Esophagus squamous epithelium (tissue), 5 donors: ENCODE measurements around the gene GEN1. TPM values are rescaled to one million over a fixed set of nuclear protein-coding genes. Genes with fewer than 3 reads are reported as not detected.

Experiments
- DNase-seq: peaks from one replicate; lab custom pipeline; 2025; lab: John Stamatoyannopoulos, UW
- H3K27ac ChIP-seq, 4 donors: fragments of 200-600 bp; sonication (generic); one replicate each; pipeline ENCODE4 v1.5.1; 2016 to 2019; ENCODE audit warnings: mild to moderate bottlenecking in 1 of 4
- H3K27me3 ChIP-seq, 4 donors: fragments of 200-600 bp; sonication (generic); 1 replicate in 3 of 4; 2 replicates in 1 of 4; pipeline versions ENCODE4 v1.5.1 to v1.6.0; 2017 to 2021; ENCODE audit warnings: antibody characterized with exemption in 1 of 4
- H3K36me3 ChIP-seq, 3 donors: fragments of 200-600 bp; sonication (generic); one replicate each; pipeline ENCODE4 v1.5.1; 2016 to 2019
- H3K4me1 ChIP-seq, 3 donors: fragments of 200-600 bp; sonication (generic); one replicate each; pipeline ENCODE4 v1.5.1; 2017 to 2019
- H3K4me3 ChIP-seq, 4 donors: fragments of 200-600 bp; sonication (generic); 1 replicate in 3 of 4; 2 replicates in 1 of 4; pipeline ENCODE4 v1.5.1; 2016 to 2019; ENCODE audit warnings: mild to moderate bottlenecking in 2 of 4, moderate library complexity in 1 of 4
- H3K9me3 ChIP-seq, 3 donors: fragments of 200-600 bp; sonication (generic); one replicate each; pipeline ENCODE4 v1.5.1; 2016 to 2019
- POLR2A ChIP-seq, 4 donors: fragments of 450-650 bp; IDR thresholded peaks; one replicate each; pipeline ENCODE4 v1.6.1; 2017; ENCODE audit warnings: antibody characterized with exemption in 4 of 4, mild to moderate bottlenecking in 4 of 4, moderate library complexity in 3 of 4
- WGBS, 2 donors: methylation state at CpG; one replicate each; pipeline ENCODE4 v1.1.5; 2018; 5-methylcytosine and 5-hydroxymethylcytosine counted together
- intact Hi-C: fragments of 100-400 bp; cut with DNase I; formaldehyde crosslinking; loops from one replicate; pipeline ENCODE4 v1.15.0; 2022
- total RNA-seq, 4 donors: library from RNA; depleted of rRNA; stranded (reverse); fragments of >200 nt; gene quantifications; one replicate each; pipeline ENCODE4 v1.1.0, GENCODE V29; 2016
- TF ChIP-seq, protein P1 (sequence below), 6 experiments: fragments of 450-650 bp in 4 of 6; fragments of 200-600 bp in 2 of 6; sonication (generic) in 2 of 6; IDR thresholded peaks; one replicate each; pipeline ENCODE4 v1.5.1; 2016 to 2019; ENCODE audit warnings: antibody characterized with exemption in 6 of 6, mild to moderate bottlenecking in 4 of 6, moderate library complexity in 4 of 6
- donor health status: DM: yes; HTN: yes; CAD: no.

The GEN1 gene
- total RNA-seq, 4 donors from 2014 or later = 10.2 to 23.4 (median 18.9) TPM

DNA sequence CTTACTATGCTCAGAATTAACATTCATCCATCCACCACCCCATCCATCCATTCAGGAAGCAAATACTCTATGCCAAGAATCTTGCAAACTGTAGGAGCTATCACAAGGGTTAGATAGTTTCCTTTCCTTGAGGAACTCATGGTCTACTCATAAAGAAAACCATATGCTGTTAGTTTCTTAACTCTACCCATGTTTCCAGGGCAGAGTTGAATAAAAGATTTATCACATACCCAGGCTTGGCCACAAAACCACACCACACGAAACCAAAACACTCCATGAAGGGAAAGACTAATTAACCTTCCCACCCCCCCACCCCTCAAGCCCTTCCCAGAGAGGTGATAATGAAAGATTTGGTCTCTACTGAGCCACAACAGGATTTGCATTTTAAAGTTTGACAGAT is 38.6 kb downstream of the GEN1 start:
- Histone ChIP-seq H3K9me3 (no peaks in the 10 kb centered on the region), H3K27ac (no peak overlapping the region), H3K4me1 (peaks cover 0 to 64% (median 3%) of the 10 kb centered on the region in 3 donors), H3K4me3 (no peak overlapping the region), H3K27me3 (peaks cover 0 to 24% (median 0%) of the 10 kb centered on the region in 4 donors), H3K36me3 (no peaks in the 10 kb centered on the region)
- TF ChIP-seq, protein P1, sequence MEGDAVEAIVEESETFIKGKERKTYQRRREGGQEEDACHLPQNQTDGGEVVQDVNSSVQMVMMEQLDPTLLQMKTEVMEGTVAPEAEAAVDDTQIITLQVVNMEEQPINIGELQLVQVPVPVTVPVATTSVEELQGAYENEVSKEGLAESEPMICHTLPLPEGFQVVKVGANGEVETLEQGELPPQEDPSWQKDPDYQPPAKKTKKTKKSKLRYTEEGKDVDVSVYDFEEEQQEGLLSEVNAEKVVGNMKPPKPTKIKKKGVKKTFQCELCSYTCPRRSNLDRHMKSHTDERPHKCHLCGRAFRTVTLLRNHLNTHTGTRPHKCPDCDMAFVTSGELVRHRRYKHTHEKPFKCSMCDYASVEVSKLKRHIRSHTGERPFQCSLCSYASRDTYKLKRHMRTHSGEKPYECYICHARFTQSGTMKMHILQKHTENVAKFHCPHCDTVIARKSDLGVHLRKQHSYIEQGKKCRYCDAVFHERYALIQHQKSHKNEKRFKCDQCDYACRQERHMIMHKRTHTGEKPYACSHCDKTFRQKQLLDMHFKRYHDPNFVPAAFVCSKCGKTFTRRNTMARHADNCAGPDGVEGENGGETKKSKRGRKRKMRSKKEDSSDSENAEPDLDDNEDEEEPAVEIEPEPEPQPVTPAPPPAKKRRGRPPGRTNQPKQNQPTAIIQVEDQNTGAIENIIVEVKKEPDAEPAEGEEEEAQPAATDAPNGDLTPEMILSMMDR (IDR thresholded peaks at IDR 0.05) = no peak
- no peak for TF ChIP-seq POLR2A (IDR thresholded peaks at IDR 0.05)
- DNase-seq = no peak
- WGBS, 2 donors = 57% methylated on average over 1 of the region's 1 CpG; no CpG with 5 or more reads in 1 of the 2 donors
- intact Hi-C loops = no loop called here

DNA sequence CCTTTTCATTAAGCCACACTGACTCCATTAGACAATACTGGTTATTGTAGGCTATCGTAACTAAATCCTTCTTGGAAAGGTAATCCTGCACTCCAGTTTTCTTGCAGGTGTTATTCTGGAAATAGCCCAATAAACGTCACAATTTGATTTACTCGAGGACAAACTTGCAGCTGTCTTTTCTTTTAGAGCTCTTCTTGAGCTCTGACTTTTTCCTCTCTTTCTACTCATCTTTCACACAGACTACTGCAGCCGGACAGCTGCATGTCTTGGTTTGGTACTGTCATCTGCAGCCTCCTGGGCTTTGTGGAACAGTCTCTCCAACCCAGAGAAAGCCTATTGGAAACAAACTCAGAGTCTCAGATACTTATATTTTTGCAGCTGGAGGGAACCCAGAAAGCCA is 39.4 kb downstream of the GEN1 start:
- no peak for TF ChIP-seq POLR2A (IDR thresholded peaks at IDR 0.05)
- TF ChIP-seq, protein P1 (IDR thresholded peaks at IDR 0.05) = no peak
- H3K27me3 ChIP-seq = peaks cover 0 to 28% (median 0%) of the 10 kb centered on the region in 4 donors
- H3K27ac ChIP-seq = peak overlapping the region in 1 of 4 donors; percentile 13
- intact Hi-C loops = no loop called here
- no peaks in the 10 kb centered on the region for H3K9me3 ChIP-seq
- DNase-seq = no peak
- peaks cover 0 to 72% (median 3%) of the 10 kb centered on the region in 3 donors for H3K4me1 ChIP-seq
- H3K36me3 ChIP-seq = no peaks in the 10 kb centered on the region
- H3K4me3 ChIP-seq = no peak overlapping the region
- 36 to 54% methylated on average over 4 of the region's 4 CpGs for WGBS, 2 donors

DNA sequence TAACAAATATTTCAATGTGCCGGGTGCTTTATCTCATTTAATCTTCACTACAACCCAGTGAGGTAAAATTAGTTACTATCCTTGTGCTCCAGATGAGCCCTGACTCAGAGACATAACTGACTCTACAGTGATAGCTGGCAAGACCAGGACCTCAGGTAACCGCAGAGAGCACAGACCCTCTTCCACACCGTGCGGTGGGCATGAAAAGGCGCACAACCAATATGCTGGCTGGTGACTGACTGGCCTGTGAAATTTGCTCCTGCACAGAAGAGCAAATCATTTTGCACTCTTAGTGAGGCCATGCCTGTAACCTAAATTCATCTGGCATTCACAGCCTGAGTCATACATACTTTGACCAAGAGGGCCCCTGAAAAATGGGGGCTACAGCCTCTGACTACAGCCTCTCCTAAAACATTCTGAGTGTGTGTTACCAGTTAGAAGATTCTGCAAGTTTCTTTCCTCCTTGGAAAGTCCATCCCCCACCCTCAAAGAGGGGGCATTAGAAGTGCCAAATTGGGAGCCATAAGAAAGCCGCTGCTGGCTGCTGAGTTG is 39.9 kb downstream of the GEN1 start:
- H3K9me3 ChIP-seq = no peaks in the 10 kb centered on the region
- peak overlapping the region in 3 of 4 donors; percentile 13 to 82 (median 72) for H3K27ac ChIP-seq
- H3K36me3 ChIP-seq = no peaks in the 10 kb centered on the region
- TF ChIP-seq POLR2A (IDR thresholded peaks at IDR 0.05) = no peak
- TF ChIP-seq, protein P1 (IDR thresholded peaks at IDR 0.05) = no peak
- no peak overlapping the region for H3K4me3 ChIP-seq
- peaks cover 0 to 33% (median 0%) of the 10 kb centered on the region in 4 donors for H3K27me3 ChIP-seq
- DNase-seq = no peak
- intact Hi-C loops = no loop called here
- peaks cover 0 to 76% (median 3%) of the 10 kb centered on the region in 3 donors for H3K4me1 ChIP-seq
- 70 to 76% methylated on average over 3 to 5 of the region's 6 CpGs for WGBS, 2 donors

DNA sequence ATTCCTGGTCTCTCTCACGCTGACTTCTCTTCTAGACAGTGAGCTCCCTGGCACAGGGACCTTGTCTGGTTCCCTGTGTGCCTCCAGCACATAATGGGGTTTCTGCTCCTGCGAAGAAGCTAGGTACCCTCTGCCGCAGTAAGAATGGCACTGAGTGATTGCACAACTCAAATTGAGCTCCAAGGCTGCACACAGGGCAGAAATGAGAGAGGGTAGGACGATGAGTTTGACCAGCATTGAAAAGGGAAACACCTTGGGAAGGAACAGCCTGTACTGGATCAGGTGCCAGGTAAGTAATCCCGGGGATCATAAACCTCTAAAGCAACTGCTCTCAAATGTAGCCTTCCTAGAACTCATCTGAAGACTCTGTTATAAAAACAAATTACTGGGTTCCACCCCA is 41.4 kb downstream of the GEN1 start:
- no peak for DNase-seq
- intact Hi-C loops = no loop called here
- TF ChIP-seq POLR2A (IDR thresholded peaks at IDR 0.05) = peak in 1 of 4 donors; percentile 7
- TF ChIP-seq, protein P1 (IDR thresholded peaks at IDR 0.05) = no peak
- H3K4me1 ChIP-seq = peaks cover 0 to 87% (median 3%) of the 10 kb centered on the region in 3 donors
- peak overlapping the region; percentile 63 to 82 (median 70) for H3K27ac ChIP-seq
- H3K4me3 ChIP-seq = no peak overlapping the region
- H3K36me3 ChIP-seq = no peaks in the 10 kb centered on the region
- 37 to 62% methylated on average over 5 of the region's 5 CpGs for WGBS, 2 donors
- peaks cover 0 to 40% (median 0%) of the 10 kb centered on the region in 4 donors for H3K27me3 ChIP-seq
- no peaks in the 10 kb centered on the region for H3K9me3 ChIP-seq

DNA sequence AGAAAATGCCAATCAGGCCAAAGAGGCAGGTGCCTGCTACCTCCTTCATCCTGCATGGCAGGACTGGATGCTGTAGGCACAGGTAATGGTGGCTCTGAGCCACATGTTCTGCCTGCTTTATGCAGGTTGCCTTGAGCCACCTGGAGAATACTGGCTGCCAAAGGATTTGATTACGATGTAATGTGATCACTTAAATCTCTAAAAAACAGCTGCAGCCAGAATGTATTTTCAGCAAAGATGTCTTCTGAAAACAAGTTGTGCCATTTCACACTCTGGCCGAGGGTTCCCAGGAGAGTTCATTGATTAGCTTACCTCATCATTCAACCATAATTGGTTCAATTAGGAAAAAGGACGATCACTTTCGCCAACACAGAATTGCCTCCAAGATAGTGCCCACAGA is 44.4 kb downstream of the GEN1 start:
- Histone ChIP-seq H3K27me3 (peaks cover 0 to 25% (median 0%) of the 10 kb centered on the region in 4 donors), H3K27ac (peak overlapping the region in 2 of 4 donors; percentile 45 to 46), H3K9me3 (no peaks in the 10 kb centered on the region), H3K36me3 (no peaks in the 10 kb centered on the region), H3K4me3 (no peak overlapping the region), H3K4me1 (peaks cover 0 to 58% (median 3%) of the 10 kb centered on the region in 3 donors)
- intact Hi-C loops = no loop called here
- no peak for TF ChIP-seq POLR2A (IDR thresholded peaks at IDR 0.05)
- TF ChIP-seq, protein P1 (IDR thresholded peaks at IDR 0.05) = no peak
- no peak for DNase-seq
- WGBS, 2 donors = 65 to 75% methylated on average over 4 of the region's 4 CpGs
